Spinal cord (tissue), 4 donors: Measurements from ENCODE around the gene UBD. TPM values are rescaled to one million over a fixed set of nuclear protein-coding genes. Genes with fewer than 3 reads are reported as not detected.

Experiments used
- polyA plus RNA-seq, 2 donors: library from polyadenylated mRNA; unstranded; fragments of 120-200 nt; gene quantifications; one replicate each; pipeline ENCODE4 v1.2.1, GENCODE V29; 2013; ENCODE audit not compliant: insufficient read length in 2 of 2
- small RNA-seq: library from RNA; depleted of rRNA; stranded (forward); fragments of <200 nt; gene quantifications from one replicate; pipeline ENCODE3, GENCODE V24; 2014; ENCODE audit warnings: low replicate concordance
- total RNA-seq, 2 donors: library from RNA; depleted of rRNA in 1 of 2; stranded (reverse); fragments of 120-200 nt in 1 of 2; fragments of >200 nt in 1 of 2; gene quantifications; one replicate each; pipeline versions ENCODE4 v1.2.3 to v1.2.4, GENCODE V29; 2013 to 2014

UBD gene
- total and polyA plus RNA-seq, 4 donors: 0.27 to 0.94 (median 0.50) TPM; not detected in 1

Small RNA genes within 50 kb of the gene (small RNA-seq; reads per million reads assigned to genes)
- gene SNORD32B (0.67 reads per million, percentile 67 among the genes with 10 or more reads in this experiment), gene TMEM183AP1 (not detected)

Other genes with a start within 250 kb of the UBD start
- gene OR5V1, start 190.9 kb downstream of the UBD start, total RNA-seq: not detected
- gene OR5V1, start 190.9 kb downstream of the UBD start, polyA plus RNA-seq: not detected
- gene OR12D3, start 184.4 kb downstream of the UBD start, total RNA-seq: not detected
- gene OR12D3, start 184.4 kb downstream of the UBD start, polyA plus RNA-seq: not detected
- under 1 TPM in 1 of 2 donors, not detected in 1; 0.22 TPM for gene OR12D2, start 164.1 kb downstream of the UBD start, total RNA-seq
- not detected for gene OR12D2, start 164.1 kb downstream of the UBD start, polyA plus RNA-seq
- gene OR12D1, start 144.8 kb downstream of the UBD start, total RNA-seq: under 1 TPM in 1 of 2 donors, not detected in 1; 0.20 TPM
- gene OR12D1, start 144.8 kb downstream of the UBD start, polyA plus RNA-seq: not detected
- not detected for gene OR10C1, start 120.4 kb downstream of the UBD start, total RNA-seq
- not detected for gene OR10C1, start 120.4 kb downstream of the UBD start, polyA plus RNA-seq
- not detected for gene OR11A1, start 102.7 kb downstream of the UBD start, total RNA-seq
- gene OR11A1, start 102.7 kb downstream of the UBD start, polyA plus RNA-seq: not detected
- gene OR2H1, start 102.6 kb downstream of the UBD start, total RNA-seq: not detected
- gene OR2H1, start 102.6 kb downstream of the UBD start, polyA plus RNA-seq: under 1 TPM; 0.27 to 0.33 TPM
- not detected for gene MAS1L, start 71.8 kb downstream of the UBD start, total RNA-seq
- gene MAS1L, start 71.8 kb downstream of the UBD start, polyA plus RNA-seq: not detected
- not detected for gene OR2H2, start 25.4 kb upstream of the UBD start, total RNA-seq
- gene OR2H2, start 25.4 kb upstream of the UBD start, polyA plus RNA-seq: 1 to 10 TPM; 2.0 to 2.7 TPM
- gene GABBR1, start 73.5 kb upstream of the UBD start, total RNA-seq: 100 to 1,000 TPM in 1 of 2 donors, 10 to 100 TPM in 1; 97.9 to 125 TPM
- gene GABBR1, start 73.5 kb upstream of the UBD start, polyA plus RNA-seq: 100 to 1,000 TPM; 415 to 438 TPM
- gene MOG, start 97.4 kb upstream of the UBD start, total RNA-seq: 10 to 100 TPM; 22.6 to 82.9 TPM
- 100 to 1,000 TPM; 223 to 225 TPM for gene MOG, start 97.4 kb upstream of the UBD start, polyA plus RNA-seq
- gene ZFP57, start 121.4 kb upstream of the UBD start, total RNA-seq: not detected
- 1 to 10 TPM; 5.9 to 7.1 TPM for gene ZFP57, start 121.4 kb upstream of the UBD start, polyA plus RNA-seq
- gene HLA-F, start 163.7 kb upstream of the UBD start, total RNA-seq: 10 to 100 TPM in 1 of 2 donors, 1 to 10 TPM in 1; 8.9 to 12.7 TPM
- gene HLA-F, start 163.7 kb upstream of the UBD start, polyA plus RNA-seq: 1 to 10 TPM; 2.3 to 6.8 TPM